Measurements from ENCODE around the gene HDGFL3.

GRCh38 chr15:83205725-83206324 is 1.8 kb downstream of the HDGFL3 start:
- TF ChIP-seq, protein P1, sequence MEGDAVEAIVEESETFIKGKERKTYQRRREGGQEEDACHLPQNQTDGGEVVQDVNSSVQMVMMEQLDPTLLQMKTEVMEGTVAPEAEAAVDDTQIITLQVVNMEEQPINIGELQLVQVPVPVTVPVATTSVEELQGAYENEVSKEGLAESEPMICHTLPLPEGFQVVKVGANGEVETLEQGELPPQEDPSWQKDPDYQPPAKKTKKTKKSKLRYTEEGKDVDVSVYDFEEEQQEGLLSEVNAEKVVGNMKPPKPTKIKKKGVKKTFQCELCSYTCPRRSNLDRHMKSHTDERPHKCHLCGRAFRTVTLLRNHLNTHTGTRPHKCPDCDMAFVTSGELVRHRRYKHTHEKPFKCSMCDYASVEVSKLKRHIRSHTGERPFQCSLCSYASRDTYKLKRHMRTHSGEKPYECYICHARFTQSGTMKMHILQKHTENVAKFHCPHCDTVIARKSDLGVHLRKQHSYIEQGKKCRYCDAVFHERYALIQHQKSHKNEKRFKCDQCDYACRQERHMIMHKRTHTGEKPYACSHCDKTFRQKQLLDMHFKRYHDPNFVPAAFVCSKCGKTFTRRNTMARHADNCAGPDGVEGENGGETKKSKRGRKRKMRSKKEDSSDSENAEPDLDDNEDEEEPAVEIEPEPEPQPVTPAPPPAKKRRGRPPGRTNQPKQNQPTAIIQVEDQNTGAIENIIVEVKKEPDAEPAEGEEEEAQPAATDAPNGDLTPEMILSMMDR (tag by site-specific recombination; IDR thresholded peaks at IDR 0.05) = no peak
- TF ChIP-seq, protein P2, sequence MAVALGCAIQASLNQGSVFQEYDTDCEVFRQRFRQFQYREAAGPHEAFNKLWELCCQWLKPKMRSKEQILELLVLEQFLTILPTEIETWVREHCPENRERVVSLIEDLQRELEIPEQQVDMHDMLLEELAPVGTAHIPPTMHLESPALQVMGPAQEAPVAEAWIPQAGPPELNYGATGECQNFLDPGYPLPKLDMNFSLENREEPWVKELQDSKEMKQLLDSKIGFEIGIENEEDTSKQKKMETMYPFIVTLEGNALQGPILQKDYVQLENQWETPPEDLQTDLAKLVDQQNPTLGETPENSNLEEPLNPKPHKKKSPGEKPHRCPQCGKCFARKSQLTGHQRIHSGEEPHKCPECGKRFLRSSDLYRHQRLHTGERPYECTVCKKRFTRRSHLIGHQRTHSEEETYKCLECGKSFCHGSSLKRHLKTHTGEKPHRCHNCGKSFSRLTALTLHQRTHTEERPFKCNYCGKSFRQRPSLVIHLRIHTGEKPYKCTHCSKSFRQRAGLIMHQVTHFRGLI (tag by site-specific recombination; IDR thresholded peaks at IDR 0.05) = no peak; the same call in 1 of the 2 replicates
- TF ChIP-seq ZFP37 (tag by site-specific recombination; IDR thresholded peaks at IDR 0.05) (no peak), ZNF221 (tag by site-specific recombination; IDR thresholded peaks at IDR 0.05; ENCODE audit: borderline replicate concordance) (no peak), ZNF114 (tag by site-specific recombination; IDR thresholded peaks at IDR 0.05) (no peak), ZNF2 (tag by site-specific recombination; IDR thresholded peaks at IDR 0.05) (no peak), ZFP3 (tag by site-specific recombination; IDR thresholded peaks at IDR 0.05; ENCODE audit: low read depth) (no peak), TCF7L2 (IDR thresholded peaks at IDR 0.05; ENCODE audit: borderline replicate concordance, low read depth, low read length) (no peak)
- TF ChIP-seq, protein P3, sequence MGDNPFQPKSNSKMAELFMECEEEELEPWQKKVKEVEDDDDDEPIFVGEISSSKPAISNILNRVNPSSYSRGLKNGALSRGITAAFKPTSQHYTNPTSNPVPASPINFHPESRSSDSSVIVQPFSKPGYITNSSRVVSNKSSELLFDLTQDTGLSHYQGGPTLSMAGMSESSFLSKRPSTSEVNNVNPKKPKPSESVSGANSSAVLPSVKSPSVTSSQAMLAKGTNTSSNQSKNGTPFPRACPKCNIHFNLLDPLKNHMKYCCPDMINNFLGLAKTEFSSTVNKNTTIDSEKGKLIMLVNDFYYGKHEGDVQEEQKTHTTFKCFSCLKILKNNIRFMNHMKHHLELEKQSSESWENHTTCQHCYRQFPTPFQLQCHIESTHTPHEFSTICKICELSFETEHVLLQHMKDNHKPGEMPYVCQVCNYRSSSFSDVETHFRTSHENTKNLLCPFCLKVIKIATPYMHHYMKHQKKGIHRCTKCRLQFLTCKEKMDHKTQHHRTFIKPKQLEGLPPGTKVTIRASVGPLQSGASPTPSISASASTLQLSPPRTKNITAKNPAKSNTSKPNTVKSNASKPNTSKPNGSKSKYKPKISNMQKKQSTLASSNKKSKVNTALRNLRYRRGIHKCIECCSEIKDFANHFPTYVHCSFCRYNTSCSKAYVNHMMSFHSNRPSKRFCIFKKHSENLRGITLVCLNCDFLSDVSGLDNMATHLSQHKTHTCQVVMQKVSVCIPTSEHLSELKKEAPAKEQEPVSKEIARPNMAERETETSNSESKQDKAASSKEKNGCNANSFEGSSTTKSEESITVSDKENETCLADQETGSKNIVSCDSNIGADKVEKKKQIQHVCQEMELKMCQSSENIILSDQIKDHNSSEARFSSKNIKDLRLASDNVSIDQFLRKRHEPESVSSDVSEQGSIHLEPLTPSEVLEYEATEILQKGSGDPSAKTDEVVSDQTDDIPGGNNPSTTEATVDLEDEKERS (tag by site-specific recombination; IDR thresholded peaks at IDR 0.05) = no peak
